ENCODE results near the gene KCNIP4.

GRCh38 chr4:21102667-21103066, 845.9 kb downstream of the KCNIP4 start:
- TF ChIP-seq, protein P1, sequence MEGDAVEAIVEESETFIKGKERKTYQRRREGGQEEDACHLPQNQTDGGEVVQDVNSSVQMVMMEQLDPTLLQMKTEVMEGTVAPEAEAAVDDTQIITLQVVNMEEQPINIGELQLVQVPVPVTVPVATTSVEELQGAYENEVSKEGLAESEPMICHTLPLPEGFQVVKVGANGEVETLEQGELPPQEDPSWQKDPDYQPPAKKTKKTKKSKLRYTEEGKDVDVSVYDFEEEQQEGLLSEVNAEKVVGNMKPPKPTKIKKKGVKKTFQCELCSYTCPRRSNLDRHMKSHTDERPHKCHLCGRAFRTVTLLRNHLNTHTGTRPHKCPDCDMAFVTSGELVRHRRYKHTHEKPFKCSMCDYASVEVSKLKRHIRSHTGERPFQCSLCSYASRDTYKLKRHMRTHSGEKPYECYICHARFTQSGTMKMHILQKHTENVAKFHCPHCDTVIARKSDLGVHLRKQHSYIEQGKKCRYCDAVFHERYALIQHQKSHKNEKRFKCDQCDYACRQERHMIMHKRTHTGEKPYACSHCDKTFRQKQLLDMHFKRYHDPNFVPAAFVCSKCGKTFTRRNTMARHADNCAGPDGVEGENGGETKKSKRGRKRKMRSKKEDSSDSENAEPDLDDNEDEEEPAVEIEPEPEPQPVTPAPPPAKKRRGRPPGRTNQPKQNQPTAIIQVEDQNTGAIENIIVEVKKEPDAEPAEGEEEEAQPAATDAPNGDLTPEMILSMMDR (IDR thresholded peaks at IDR 0.05), result no peak
- no peak for TF ChIP-seq POLR2A (IDR thresholded peaks at IDR 0.05; ENCODE audit: low read depth)
- no peak for TF ChIP-seq EP300 (IDR thresholded peaks at IDR 0.05)
- no peak for TF ChIP-seq POLR2AphosphoS5 (IDR thresholded peaks at IDR 0.05)

Measured in esophagus muscularis mucosa (tissue), 4 donors.